NCI-H128 (cell line): Measurements from ENCODE around the gene SLMAP.
A peak's percentile ranks its signal among the peaks of the same experiment; 100 is the strongest.

Source experiments
- DNase-seq: peaks from one replicate; lab custom pipeline; 2025; ENCODE audit not compliant: unreplicated experiment; lab: John Stamatoyannopoulos, UW

SLMAP gene, protein sequence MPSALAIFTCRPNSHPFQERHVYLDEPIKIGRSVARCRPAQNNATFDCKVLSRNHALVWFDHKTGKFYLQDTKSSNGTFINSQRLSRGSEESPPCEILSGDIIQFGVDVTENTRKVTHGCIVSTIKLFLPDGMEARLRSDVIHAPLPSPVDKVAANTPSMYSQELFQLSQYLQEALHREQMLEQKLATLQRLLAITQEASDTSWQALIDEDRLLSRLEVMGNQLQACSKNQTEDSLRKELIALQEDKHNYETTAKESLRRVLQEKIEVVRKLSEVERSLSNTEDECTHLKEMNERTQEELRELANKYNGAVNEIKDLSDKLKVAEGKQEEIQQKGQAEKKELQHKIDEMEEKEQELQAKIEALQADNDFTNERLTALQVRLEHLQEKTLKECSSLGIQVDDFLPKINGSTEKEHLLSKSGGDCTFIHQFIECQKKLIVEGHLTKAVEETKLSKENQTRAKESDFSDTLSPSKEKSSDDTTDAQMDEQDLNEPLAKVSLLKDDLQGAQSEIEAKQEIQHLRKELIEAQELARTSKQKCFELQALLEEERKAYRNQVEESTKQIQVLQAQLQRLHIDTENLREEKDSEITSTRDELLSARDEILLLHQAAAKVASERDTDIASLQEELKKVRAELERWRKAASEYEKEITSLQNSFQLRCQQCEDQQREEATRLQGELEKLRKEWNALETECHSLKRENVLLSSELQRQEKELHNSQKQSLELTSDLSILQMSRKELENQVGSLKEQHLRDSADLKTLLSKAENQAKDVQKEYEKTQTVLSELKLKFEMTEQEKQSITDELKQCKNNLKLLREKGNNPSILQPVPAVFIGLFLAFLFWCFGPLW

DNA sequence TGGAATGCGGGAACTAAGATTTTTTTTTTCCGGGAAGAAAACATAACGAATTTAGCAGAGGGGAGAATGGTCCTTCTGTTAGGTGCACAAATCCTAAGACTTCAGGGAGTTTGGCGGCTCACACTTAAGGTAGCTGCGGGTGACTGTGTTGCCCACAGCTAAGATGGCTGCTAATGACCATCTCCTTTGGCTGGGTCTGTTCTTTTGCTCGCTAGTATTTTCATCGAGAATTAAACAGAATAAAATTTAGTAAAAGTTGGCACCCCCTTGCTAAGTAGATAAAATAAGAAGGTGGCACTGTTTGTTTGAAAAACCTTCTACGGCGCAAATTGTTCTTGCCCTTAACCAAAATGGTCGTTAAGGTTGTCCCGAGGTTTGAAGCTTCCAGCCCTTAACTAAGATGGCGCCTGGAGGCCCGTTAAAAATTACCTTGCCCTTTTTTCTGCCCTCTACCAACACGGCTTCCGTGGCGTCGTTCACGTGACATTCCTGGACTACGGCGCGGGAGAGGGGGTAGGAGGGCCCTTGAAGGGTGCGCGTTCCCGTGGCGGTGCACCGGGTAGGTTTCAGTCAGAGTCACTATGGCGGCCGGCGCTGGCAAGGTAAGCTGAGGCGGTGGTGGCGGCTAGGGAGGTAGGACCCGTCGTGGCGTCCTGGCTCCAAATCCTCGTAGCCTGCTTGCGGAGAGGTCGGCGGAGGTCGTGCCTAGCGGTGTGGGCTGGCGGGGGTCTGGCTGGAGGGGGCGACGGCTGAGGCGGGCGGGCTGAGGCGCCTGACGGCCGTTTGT lies at the start of gene SLMAP:
SLMAP (plus strand) TSS at position 569 of the 787 bp plus-strand sequence. CDS start 1,343 bp downstream, outside the sequence.
- DNase-seq, result peak; percentile 83

- no peak for DNase-seq
Measured at GRCh38 chr3:57706462-57706861, 49.6 kb upstream of the SLMAP start.

DNA sequence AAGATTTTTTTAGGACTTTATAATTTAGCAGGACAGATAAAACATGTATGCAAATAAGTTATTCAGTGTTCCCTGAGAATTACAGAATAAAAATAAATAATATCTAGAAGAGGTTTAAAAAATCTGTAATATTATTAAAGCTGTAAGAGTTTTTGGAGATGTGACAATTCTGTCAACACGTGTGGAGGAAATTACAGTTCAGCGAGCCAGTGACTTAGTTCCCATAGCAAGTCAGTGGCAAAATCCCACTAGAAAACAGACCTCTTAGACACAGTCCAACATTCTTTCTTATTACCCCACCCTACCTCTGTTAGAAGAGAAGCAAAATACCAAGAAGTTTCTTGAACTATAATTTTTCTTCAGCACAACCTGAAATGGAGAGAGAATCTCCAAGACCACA lies 47.1 kb upstream of the SLMAP start:
- DNase-seq, result no peak

DNA sequence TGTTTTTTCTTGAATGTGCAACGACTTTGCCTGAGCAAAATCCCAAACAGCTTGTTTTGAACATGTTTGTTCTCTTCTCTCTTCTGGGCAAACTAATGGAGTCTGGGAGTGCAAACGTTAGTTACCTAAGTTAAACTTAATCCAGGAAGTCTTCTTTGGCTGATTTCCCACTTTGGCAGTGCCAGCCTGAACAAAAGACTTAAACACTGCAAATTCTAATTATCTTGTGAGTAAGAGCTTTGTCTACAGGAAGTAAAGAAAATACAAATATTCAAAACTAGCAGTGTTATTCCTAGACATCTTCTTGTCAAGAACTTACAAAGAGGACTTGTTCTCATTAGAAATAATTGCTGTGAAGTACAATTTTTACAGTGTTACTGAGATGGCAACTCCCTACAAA lies 46.5 kb upstream of the SLMAP start:
- DNase-seq, result no peak

DNA sequence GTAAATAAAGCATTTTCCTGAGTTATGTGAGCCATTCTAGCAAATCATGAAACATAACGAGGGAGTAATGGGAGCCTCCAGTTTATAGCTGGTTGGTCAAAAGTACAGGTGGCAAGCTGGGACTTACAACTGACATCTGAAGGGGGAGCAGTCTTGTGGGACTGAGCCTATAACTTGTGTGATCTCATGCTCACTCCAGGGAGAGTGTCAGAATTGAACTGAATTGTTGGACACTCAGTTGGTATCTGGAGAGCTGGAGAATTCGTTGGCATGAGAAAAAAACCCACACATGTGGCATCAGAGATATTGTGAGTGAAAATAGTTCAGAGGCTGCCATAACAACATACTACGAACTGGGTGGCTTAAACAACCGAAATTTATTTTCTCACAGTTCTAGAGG lies 40.4 kb upstream of the SLMAP start:
- no peak for DNase-seq

- DNase-seq, result no peak
Measured at GRCh38 chr3:57717205-57717868, 38.8 kb upstream of the SLMAP start.

GRCh38 chr3:57718118-57718517 lies 38.0 kb upstream of the SLMAP start:
- no peak for DNase-seq

- no peak for DNase-seq
Measured at GRCh38 chr3:57726397-57726796, 29.7 kb upstream of the SLMAP start.

GRCh38 chr3:57727106-57727505 lies 29.0 kb upstream of the SLMAP start:
- DNase-seq, result no peak

DNA sequence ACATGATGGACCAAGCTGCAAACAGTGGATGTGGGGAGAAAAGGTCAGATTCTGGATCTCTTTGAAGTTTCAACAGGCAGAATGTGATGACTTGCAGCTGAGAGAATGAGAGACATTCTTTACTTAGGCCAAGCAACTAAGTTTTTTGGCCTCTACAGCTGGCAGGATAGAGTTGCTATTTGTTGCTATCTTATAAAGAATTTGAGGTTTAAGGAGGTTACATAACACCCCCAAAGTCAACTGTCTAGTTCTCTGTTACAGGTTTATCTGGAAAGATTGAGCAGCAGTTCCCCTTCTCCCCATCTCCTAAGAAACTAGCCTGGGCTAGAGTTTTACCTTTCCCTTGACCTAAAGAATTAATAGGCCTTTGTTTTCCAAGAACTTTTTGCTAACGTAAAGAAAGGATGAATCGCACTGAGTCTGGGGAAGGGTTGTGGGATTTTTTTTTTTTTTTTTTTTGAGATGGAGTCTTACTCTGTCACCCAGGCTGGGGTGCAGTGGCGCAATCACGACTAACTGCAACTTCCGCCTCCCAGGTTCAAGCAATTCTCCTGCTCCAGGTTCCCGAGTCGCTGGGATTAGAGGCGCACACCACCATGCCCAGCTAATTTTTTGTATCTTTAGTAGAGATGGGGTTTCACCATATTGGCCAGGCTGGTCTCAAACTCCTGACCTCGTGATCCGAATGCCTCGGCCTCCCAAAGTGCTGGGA lies 26.6 kb upstream of the SLMAP start:
- no peak for DNase-seq

- no peak for DNase-seq
Measured at GRCh38 chr3:57730682-57731081, 25.4 kb upstream of the SLMAP start.

GRCh38 chr3:57731311-57731710 lies 24.8 kb upstream of the SLMAP start:
- no peak for DNase-seq

DNA sequence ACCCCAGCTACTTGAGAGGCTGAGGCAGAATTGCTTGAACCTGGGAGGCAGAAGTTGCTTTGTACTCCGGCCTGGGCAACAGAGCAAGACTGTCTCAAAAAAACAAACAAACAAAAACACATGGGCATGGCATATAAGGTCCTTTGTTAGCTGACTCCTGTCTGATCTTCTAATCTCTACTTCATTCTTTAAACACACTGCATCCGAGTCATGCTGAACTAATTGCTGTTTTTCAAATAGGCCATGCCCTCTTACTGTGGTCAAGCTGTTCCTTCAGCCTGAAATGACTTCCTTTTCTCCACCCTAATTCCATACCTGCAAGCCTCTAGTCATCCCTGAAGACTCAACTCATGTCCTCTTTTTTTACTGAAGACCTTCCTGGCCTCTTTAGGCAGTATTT lies 22.3 kb upstream of the SLMAP start:
- no peak for DNase-seq

DNA sequence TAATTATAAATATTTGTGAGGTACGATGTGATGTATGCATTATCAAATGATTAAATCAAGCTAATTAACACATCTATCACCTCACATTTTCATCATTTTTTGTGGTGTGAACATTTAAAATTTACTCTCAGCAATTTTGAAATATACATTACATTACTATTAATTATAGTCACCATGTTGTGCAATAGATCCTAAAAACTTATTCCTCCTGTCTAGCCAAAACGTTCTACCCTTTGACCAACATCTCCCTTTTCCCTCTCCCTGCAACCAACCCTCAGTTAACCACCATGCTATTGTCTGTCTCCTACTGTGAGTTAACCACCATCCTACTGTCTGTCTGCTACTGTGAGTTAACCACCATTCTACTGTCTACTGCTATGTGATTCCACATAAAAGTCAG lies 20.7 kb upstream of the SLMAP start:
- no peak for DNase-seq

- no peak for DNase-seq
Measured at GRCh38 chr3:57737840-57738239, 18.3 kb upstream of the SLMAP start.

GRCh38 chr3:57738391-57738790 lies 17.7 kb upstream of the SLMAP start:
- no peak for DNase-seq

- no peak for DNase-seq
Measured at GRCh38 chr3:57740027-57740426, 16.1 kb upstream of the SLMAP start.

GRCh38 chr3:57743496-57743895 lies 12.6 kb upstream of the SLMAP start:
- no peak for DNase-seq

DNA sequence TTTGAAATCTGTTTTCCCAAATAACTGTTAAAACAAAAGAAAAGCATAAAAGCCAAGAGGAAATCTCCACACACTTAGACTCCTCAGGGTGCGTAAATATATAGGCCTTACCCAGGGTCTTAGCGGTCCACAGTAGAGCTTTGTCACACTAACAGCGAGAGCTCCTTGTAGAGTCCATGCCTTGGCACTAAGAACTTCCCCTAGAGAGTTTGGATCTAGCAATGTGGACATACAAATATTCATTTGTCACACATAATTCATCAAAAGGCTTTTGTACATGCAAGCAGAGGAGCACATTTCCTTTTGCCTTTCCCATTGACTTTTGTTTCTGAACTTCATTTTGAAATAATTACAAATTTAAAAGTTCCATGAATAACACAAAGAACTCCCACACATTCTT lies 11.0 kb upstream of the SLMAP start:
- DNase-seq, result no peak
